HG03342 (cell line): Measurements from ENCODE around the gene WNT3A.

Experiments used
- ATAC-seq: cut with Tn5 transposase; IDR thresholded peaks from one replicate; pipeline ENCODE4 v1.9.1; 2021; ENCODE audit warnings: mild to moderate bottlenecking, moderate library complexity; ENCODE audit not compliant: unreplicated experiment

The WNT3A gene

DNA sequence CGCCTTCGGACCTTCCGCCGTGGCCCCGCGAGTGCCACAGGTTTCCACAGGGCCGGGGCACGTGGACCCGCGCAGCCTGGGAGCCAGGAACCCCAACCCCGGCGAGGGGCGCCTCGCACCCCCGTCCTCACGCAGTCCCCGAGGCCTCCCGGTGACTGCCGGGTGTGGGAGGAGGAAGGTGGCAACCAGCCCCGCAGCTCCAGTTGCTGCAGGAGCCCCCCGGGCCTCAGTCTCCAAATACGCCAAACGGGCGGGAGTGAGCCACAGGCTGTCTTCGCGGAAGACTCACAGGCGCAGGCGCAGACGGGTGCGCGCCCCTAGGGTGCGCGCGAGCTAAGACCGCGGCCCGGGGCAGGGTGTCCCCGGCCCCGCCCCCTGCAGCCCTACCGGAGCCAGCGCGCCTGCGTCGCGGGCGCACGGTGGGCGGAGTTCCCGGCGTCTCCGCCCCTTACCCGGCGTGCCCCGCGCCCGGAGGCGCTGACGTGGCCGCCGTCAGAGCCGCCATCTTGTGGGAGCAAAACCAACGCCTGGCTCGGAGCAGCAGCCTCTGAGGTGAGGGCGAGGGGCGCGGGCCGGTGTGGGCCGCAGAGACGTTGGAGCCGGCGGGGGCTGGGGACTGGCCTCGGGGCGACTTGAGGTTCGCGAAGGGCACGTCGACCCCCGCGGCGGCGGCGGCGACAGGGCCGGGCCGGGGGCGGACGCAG, 75.6 kb downstream of the WNT3A start, which contains the start of gene ARF1:
ARF1 (plus strand) TSS at position 495 of the 704 bp plus-strand sequence. CDS start 14,407 bp downstream, outside the sequence.
- peak; percentile 73 for ATAC-seq

DNA sequence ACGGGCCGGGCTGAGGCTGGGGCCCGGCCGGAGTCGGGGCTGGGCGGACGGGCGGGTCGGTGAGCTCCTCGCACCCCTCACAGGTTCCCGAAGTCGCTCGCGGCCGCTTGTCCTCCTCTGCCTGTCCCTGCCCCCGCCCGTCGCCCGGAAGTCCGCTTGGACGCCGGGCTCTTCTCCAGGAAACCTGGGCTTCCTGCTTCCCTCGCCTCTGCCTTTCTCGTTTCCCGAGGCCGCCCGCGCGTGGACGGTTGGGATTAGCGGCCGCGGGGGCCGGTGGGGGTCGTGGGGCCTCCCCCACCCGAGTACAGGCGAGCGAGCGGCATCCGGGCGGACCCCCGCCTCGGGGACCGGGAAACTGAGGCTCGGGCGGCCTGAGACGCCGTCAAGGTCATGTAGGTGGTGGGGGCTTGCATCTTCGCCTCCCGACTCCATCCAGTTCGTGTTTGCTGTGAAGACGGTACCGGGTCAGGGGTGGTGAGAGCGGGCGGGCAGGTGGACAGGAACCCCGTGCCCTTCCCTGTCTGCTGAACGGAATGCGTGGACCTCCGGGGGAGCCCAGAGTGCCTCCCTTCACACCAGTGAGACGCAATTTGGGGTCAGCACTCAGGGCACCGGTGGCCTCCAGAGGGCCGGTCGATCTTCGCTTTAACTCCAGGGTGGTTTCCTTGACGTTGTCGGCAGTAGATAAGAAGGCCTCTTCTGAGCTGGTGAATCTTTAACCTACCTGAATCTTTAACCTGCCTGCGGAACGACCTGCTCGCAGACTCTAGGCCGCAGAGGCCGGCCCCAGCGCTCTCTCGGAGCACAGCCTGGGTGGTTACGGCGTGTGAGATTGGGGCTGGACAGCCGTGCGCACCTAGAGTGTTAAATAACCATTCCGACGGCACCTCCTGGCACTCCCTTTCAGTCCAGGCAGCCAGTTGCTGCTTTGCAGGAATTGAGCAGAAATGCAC, 76.4 kb downstream of the WNT3A start:
- peak; percentile 18 for ATAC-seq

GRCh38 chr1:228083871-228084278, 77.1 kb downstream of the WNT3A start:
- ATAC-seq, result no peak

GRCh38 chr1:228084325-228084724, 77.5 kb downstream of the WNT3A start:
- no peak for ATAC-seq

DNA sequence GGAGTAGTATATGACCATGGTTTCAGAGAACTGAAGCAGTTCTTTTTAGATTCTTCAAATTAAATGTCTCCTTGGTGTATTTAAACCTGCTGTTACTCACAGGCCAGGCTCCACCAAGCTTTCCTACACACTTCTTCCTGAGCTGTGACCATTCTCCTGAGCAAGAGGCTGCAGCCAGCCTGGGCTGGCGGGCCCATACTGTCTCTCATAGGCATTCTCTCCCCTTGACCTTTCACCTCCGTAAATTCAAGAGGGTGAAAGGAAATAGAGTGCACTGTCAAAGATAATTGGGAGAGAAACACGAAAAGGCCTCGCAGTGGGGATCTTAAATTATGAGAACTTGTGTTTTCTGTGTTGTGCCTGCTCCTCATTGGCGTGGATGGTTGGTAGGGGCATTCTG, 78.0 kb downstream of the WNT3A start:
- ATAC-seq, result no peak

DNA sequence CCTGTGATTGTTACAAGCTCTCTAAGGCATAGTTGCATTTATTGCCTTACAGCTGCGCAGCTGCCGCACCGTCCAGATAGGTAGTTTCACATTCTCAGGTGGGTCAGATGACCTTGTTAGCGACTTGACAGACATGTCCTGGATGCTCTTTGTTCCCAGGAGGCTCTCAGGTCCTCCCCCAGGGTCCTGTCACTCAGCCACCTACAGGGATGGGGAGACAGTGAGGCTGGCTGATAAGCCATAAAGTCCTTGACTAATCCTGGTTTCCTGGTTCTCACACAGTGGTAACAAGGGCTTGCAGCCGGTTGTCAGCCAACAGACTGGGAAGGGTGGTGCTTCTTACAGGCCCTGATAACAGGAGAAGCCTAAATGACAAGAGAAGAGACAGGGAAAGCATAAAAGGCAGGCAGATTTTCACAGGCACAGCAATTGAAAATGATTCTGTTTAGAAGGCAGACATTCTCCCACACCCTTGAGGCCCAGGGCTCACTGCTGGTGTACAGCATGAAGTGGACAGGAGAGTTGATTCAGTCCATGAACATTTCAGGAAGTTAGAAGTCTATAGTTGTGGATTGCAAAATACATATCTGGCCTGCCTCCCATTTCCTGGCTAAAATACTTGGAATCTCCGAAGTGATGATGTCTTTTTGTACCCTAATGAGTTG, 78.6 kb downstream of the WNT3A start:
- ATAC-seq, result no peak

- no peak for ATAC-seq
Measured at GRCh38 chr1:228087771-228088251, 81.0 kb downstream of the WNT3A start.

- ATAC-seq, result no peak
Measured at GRCh38 chr1:228088586-228089498, 82.0 kb downstream of the WNT3A start.

DNA sequence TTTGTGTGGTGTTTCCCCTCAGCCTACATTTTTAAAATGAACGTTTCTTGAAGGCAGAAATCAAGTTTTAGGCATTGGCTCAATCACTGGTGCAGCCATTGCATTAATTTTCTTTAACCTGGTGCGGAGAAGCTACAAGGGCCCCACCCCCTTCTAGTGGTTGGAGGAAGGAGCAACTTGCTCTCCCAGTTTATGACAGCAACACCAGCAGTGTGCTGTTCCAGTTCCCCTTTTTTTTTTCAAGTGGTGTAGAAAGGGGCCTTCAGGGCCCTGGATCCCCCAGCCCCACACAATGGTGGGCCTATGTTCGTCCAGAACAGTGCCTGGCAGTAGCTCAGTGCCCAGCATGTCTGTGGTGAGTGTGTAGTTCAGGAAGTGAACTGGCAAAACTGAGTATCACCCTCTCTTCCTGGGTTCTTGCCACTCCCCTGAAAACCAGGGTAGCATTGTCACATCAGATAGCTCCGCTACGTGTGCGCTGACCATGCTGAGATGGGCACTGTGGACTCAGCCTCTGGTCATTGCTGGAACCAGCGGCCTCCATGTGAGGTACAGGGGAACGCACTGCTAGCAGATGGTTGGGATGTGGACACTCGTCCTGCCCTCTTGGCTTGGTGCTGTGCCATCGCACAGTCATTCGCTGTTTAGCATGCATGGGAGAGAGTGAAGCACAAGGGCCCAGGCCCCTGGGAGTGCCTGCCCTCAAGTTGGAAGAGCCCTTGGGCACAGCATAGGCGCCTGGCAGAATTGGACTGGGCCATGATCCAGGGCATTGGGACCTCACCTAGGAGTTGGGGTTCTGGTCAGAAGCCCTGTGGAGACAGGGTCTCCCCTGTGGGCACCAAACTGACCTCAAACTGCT, 83.0 kb downstream of the WNT3A start:
- peak; percentile 41 for ATAC-seq

DNA sequence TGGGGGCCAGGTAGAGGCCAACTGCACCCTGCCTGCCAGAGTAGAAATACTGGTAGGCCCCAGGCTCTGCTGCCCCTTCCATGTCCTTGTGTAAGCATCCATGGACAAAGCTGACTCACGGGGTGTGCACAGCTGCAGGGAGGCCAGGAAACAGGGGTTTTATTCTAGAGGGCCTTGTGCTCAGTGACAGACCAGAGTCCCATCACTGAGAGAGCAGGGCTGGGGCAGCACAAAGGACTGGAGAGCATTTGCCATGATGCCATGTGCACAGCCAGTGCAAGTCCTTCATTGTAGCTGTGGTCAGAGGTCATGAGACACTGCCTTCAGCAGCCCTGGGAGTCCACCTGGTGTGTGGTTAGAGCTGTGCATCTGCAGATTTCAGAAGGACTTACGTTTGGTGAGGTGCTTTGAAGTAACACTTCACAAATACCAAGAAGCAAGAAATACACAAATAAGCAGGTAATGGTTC, 83.8 kb downstream of the WNT3A start:
- no peak for ATAC-seq

DNA sequence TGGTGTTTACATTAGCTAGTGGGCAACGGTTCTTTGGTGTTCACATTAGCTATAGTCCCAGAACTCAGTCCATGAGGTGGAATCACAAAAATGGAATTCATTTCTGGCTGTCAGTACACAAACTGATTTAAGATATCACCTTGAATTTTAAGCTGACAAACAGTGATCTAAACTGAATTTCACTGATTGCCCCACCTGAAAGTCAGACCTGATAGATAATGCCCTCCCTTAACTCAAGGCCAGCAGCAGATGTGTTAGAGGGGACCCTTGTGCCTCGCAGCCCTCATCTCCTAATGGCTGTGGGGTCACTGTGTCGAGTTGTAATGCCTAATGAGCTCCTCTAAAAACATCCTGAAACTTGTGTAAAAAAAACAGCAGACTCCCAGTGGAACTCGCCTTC, 84.3 kb downstream of the WNT3A start:
- no peak for ATAC-seq

- ATAC-seq, result no peak
Measured at GRCh38 chr1:228092342-228093049, 85.7 kb downstream of the WNT3A start.

- no peak for ATAC-seq
Measured at GRCh38 chr1:228093050-228093906, 86.5 kb downstream of the WNT3A start.

DNA sequence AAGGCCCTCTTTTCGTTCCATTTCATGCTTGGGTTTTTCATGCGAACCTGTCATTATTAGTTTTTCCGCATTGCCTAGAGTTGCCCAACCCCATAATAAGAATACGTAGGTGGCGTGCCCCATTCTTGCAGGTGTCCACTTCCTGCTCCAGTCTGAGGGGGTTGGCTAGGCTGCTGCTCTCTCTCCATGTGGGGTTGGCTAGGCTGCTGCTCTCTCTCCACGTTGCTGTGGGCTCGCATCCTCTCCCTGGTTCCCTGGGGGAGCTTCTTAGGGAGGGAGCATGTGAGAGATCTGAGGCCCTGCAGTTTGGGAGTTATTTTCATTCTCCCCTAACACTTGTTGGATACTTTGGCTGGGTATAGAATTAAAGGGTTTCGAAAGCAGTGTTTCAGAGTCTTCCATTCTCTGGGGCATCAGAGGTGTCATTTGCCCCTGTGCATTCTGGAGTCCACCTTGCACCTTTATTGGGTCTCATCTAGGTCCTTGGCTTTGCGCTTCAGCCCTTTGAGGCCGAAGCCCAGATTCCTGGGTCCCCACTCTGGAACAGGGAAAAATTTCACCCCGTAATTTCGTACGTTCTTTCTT, 87.7 kb downstream of the WNT3A start:
- ATAC-seq, result no peak

- no peak for ATAC-seq
Measured at GRCh38 chr1:228095161-228095560, 88.4 kb downstream of the WNT3A start.

- ATAC-seq, result no peak
Measured at GRCh38 chr1:228095938-228096337, 89.1 kb downstream of the WNT3A start.
